Lung (tissue), 12 donors: ENCODE measurements around the gene TMEM108. TPM values are rescaled to one million over a fixed set of nuclear protein-coding genes. Genes with fewer than 3 reads are reported as not detected.

ENCODE experiments used
- ATAC-seq: fragments of 200-7000 bp; cut with Tn5 transposase; one replicate; pipeline ENCODE4 v1.9.1; 2020; ENCODE audit warnings: moderate number of reproducible peaks; ENCODE audit not compliant: insufficient read depth, low FRiP score
- DNase-seq, 3 donors: peaks; one replicate each; pipeline ENCODE4 v3.0.0-alpha.2; 2013 to 2017
- H3K27ac ChIP-seq, 2 donors: one replicate each; pipeline ENCODE4 v1.5.1; 2013; ENCODE audit warnings: mild to moderate bottlenecking in 2 of 2, moderate library complexity in 2 of 2, control low read depth in 1 of 2, inconsistent platforms in 1 of 2, low read depth in 1 of 2, low read length in 1 of 2
- H3K27me3 ChIP-seq, 3 donors: one replicate each; pipeline ENCODE4 v1.5.1; 2013; ENCODE audit warnings: low read length in 2 of 3; ENCODE audit not compliant: control insufficient read depth in 3 of 3, insufficient read depth in 3 of 3
- H3K36me3 ChIP-seq, 4 donors: one replicate each; pipeline ENCODE4 v1.5.1; 2013; ENCODE audit warnings: low read length in 4 of 4, mild to moderate bottlenecking in 1 of 4, moderate library complexity in 1 of 4; ENCODE audit not compliant: control insufficient read depth in 4 of 4, insufficient read depth in 4 of 4
- H3K4me1 ChIP-seq, 5 donors: one replicate each; pipeline ENCODE4 v1.5.1; 2013; ENCODE audit warnings: low read length in 5 of 5, mild to moderate bottlenecking in 2 of 5, moderate library complexity in 1 of 5; ENCODE audit not compliant: control insufficient read depth in 5 of 5, insufficient read depth in 5 of 5
- H3K4me3 ChIP-seq: one replicate; pipeline ENCODE4 v1.5.1; 2013; ENCODE audit warnings: mild to moderate bottlenecking, control low read depth, moderate library complexity
- H3K9ac ChIP-seq, 2 donors: one replicate each; pipeline ENCODE4 v1.5.1; 2013; ENCODE audit warnings: low read length in 2 of 2, control low read depth in 1 of 2; ENCODE audit not compliant: insufficient read depth in 1 of 2
- H3K9me3 ChIP-seq, 4 donors: one replicate each; pipeline ENCODE4 v1.5.1; 2013; ENCODE audit warnings: low read length in 3 of 4, mild to moderate bottlenecking in 1 of 4, moderate library complexity in 1 of 4; ENCODE audit not compliant: control insufficient read depth in 4 of 4, insufficient read depth in 3 of 4
- WGBS, 2 donors: extraction: QIAGEN DNeasy Blood & Tissue Kit; methylation state at CpG; one replicate each; pipeline ENCODE4 v1.1.7; 2013; 5-methylcytosine and 5-hydroxymethylcytosine counted together
- polyA plus RNA-seq, 2 donors: library from polyadenylated mRNA; stranded (reverse); fragments of 200-250 nt; gene quantifications; one replicate each; pipeline ENCODE4 v1.2.1, GENCODE V29; 2013
- total RNA-seq, 2 donors: library from RNA; depleted of rRNA in 1 of 2; stranded (reverse); fragments of >200 nt in 1 of 2; gene quantifications; one replicate each; pipeline ENCODE4 v1.2.1, GENCODE V29; 2014 to 2021
- TF ChIP-seq, protein P1 (sequence below): IDR thresholded peaks from 2 replicates; pipeline ENCODE4 v1.5.1; 2012; ENCODE audit warnings: mild to moderate bottlenecking; ENCODE audit errors: control extremely low read depth, extremely low read depth
- donor health status: control.
- donor health status: control.
- donor health status: Bipolar disorder and iron deficiency.
- donor health status: healthy.
- donor health status: DM: yes; HTN: yes; CAD: no.

Gene TMEM108
- total and polyA plus RNA-seq, 4 donors: 3.0 to 16.9 (median 7.6) TPM

DNA sequence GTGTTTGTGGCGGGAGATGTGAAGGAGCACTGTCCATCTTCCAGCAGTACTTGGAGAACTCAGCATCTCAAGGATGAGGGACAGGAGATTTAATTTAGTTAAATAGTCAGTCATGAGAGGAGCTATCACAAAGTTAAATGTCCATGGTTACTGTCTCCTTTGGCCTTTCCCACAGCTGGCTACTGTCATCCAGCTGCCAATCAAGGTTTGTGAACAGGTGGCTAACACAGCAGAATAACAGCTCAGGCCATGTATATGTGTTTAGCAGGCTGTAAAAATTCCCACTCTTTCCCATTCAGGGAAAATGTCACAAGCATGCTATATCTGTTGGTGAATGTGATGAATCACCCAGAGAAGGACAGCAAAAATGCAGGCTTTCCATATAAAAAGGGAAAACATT lies 120.5 kb downstream of the TMEM108 start:
- DNase-seq: no peak
- no peak overlapping the region for H3K27ac ChIP-seq
- no peak for ATAC-seq
- no peaks in the 10 kb centered on the region for H3K36me3 ChIP-seq
- no peaks in the 10 kb centered on the region for H3K27me3 ChIP-seq
- H3K4me3 ChIP-seq: no peak overlapping the region
- WGBS, 2 donors: 89 to 100% methylated on average over 1 of the region's 1 CpG
- peaks cover 0 to 11% (median 5%) of the 10 kb centered on the region in 5 donors for H3K4me1 ChIP-seq
- no peak overlapping the region for H3K9ac ChIP-seq
- H3K9me3 ChIP-seq: no peaks in the 10 kb centered on the region
- TF ChIP-seq, protein P1, sequence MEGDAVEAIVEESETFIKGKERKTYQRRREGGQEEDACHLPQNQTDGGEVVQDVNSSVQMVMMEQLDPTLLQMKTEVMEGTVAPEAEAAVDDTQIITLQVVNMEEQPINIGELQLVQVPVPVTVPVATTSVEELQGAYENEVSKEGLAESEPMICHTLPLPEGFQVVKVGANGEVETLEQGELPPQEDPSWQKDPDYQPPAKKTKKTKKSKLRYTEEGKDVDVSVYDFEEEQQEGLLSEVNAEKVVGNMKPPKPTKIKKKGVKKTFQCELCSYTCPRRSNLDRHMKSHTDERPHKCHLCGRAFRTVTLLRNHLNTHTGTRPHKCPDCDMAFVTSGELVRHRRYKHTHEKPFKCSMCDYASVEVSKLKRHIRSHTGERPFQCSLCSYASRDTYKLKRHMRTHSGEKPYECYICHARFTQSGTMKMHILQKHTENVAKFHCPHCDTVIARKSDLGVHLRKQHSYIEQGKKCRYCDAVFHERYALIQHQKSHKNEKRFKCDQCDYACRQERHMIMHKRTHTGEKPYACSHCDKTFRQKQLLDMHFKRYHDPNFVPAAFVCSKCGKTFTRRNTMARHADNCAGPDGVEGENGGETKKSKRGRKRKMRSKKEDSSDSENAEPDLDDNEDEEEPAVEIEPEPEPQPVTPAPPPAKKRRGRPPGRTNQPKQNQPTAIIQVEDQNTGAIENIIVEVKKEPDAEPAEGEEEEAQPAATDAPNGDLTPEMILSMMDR: no peak

DNA sequence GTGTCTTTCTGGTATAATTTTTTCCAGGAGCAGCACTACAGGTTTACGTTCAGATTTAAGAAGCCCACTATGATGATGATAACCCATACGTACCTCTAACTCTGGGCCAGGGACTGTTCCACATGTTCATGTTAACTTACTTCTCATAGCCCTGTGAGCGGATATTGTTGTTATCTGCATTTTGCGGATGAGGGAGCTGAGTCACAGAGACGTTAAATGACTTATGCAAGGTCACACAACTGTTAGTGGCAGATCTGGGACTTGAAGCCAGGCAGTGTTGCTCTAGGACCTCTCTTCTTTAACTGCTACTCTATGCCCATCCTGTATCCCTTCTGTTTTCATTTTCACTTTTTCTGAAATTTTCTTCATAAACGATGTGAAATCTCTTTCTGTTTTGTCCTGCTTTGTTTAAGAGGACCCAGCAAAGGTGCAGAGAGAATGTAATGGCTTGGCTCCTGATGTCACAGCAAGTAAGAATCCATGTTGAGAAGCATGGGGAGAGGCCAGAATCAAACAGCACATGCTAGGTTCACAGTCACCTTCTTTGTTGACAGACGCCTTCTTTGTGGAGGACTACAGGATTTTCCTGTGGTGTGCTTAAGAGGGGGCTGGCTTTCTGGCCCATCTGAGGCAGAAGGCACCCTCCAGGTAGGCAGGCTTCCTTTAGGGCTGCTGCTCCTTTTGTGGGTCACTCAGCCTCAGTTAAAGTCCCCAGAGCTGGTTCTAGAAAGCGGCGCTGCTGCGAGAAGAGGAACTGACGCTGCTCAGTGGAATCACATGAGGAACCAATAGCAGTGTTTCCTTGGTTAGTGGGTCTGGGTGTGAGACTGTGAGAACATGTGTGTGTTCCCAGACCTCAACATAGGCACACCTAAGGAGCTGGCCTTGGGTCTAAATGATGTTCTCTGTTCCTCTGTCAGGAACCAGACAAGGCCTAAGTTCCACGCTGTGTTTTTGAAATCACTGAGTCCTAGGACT lies 121.6 kb downstream of the TMEM108 start:
- Histone ChIP-seq H3K36me3 (no peaks in the 10 kb centered on the region), H3K4me1 (peaks cover 0 to 11% (median 5%) of the 10 kb centered on the region in 5 donors), H3K27ac (no peak overlapping the region), H3K9ac (no peak overlapping the region), H3K27me3 (no peaks in the 10 kb centered on the region), H3K9me3 (no peaks in the 10 kb centered on the region), H3K4me3 (no peak overlapping the region)
- no peak for ATAC-seq
- TF ChIP-seq, protein P1: no peak
- no peak for DNase-seq
- 82 to 84% methylated on average over 12 of the region's 12 CpGs for WGBS, 2 donors

DNA sequence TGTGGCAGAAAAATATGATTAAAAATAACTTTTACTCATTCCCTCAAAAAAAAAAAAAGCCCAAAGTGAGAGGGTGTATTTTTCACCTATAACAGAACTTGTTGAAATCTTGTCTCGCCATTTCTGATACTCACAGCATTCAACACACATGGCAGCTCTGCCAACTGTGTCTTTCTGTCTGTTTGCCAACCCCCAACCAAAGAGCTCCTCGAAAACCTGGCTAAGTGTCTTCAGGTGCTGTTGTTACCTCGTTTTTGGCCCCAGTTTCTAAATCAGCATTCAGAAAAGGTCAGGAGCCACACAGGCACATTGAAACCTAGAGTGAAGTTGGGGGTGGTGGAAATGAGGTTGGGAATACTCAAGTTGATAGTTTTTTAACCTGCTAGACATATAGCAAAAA lies 123.5 kb downstream of the TMEM108 start:
- H3K9ac ChIP-seq: no peak overlapping the region
- H3K27me3 ChIP-seq: no peaks in the 10 kb centered on the region
- TF ChIP-seq, protein P1: no peak
- H3K4me3 ChIP-seq: no peak overlapping the region
- peaks cover 0 to 11% (median 5%) of the 10 kb centered on the region in 5 donors for H3K4me1 ChIP-seq
- H3K9me3 ChIP-seq: no peaks in the 10 kb centered on the region
- no peak overlapping the region for H3K27ac ChIP-seq
- peak in 1 of 3 donors; percentile 20 for DNase-seq
- WGBS, 2 donors: 61 to 72% methylated on average over 3 of the region's 3 CpGs
- ATAC-seq: no peak
- no peaks in the 10 kb centered on the region for H3K36me3 ChIP-seq
